ENCODE data around the gene MIGA2.

GRCh38 chr9:129036923-129037766 is 719 bp downstream of the MIGA2 start:
- TF ChIP-seq, protein P1, sequence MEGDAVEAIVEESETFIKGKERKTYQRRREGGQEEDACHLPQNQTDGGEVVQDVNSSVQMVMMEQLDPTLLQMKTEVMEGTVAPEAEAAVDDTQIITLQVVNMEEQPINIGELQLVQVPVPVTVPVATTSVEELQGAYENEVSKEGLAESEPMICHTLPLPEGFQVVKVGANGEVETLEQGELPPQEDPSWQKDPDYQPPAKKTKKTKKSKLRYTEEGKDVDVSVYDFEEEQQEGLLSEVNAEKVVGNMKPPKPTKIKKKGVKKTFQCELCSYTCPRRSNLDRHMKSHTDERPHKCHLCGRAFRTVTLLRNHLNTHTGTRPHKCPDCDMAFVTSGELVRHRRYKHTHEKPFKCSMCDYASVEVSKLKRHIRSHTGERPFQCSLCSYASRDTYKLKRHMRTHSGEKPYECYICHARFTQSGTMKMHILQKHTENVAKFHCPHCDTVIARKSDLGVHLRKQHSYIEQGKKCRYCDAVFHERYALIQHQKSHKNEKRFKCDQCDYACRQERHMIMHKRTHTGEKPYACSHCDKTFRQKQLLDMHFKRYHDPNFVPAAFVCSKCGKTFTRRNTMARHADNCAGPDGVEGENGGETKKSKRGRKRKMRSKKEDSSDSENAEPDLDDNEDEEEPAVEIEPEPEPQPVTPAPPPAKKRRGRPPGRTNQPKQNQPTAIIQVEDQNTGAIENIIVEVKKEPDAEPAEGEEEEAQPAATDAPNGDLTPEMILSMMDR (conservative IDR thresholded peaks at IDR 0.05; ENCODE audit: low read length): no peak
- TF ChIP-seq EZH2phosphoT487 (IDR thresholded peaks at IDR 0.05; ENCODE audit: borderline replicate concordance, low read depth, low read length): no peak

All from OCI-LY7 (cell line).